ENCODE data around the gene TEX52. TPM values are rescaled to one million over a fixed set of nuclear protein-coding genes. Genes with fewer than 3 reads are reported as not detected.

Gene TEX52
- total and polyA plus RNA-seq, 2 of the 13 experiments (the other 11 are each of a cell fraction or from before 2014, with no cell fraction given) = 0.05 TPM; not detected in 1

DNA sequence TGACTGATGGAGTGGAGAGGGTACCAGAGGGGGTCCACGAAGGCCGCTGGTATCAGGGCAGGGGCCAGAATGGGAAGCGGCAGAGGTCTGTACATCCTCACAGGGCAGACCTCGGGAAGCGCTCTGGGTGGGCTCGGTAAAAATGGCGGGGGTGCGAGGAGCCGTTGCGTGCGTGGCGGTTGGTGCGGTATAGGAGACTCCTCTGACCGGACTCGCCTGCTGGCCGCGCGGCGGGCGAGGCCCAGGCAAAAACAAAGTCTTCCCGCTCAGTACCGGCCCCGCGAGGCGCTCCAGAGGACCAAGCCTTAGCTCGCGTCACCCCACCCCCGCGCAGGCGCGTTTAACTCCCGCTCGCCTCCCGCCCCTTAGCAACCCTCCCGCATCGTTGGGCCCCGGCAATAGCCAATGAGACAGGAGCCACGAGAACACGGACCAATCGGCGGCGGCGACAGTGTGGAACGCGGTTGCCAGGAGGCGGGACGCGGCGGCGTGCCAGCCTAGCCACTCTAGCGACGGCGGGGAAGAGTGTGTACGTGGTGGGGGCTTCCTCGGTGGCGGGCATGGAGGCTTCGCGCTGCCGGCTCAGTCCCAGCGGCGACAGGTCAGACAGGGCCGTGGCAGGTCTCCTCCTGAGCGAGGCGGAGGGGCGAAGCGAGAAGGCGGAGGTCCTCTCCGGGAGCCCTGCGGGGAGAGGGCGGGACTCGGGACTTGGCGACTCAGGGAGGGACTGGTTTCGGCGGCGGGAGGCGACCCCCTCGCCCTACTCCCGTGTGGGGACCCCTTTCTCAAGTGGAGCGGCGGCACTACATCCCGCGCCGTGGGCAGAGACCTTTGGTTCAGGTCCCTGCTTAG is 33.8 kb upstream of the TEX52 start, which contains the start of gene TULP3 (continued):
- TF ChIP-seq ARHGAP35 (CRISPR knock-in tag; IDR thresholded peaks at IDR 0.05; ENCODE audit: borderline replicate concordance) (0 out of 2 replicates have a peak, but pooled peaks have one; percentile 60), ZMYM4 (CRISPR knock-in tag; IDR thresholded peaks at IDR 0.05) (peak; percentile 87), ZNF841 (CRISPR knock-in tag; IDR thresholded peaks at IDR 0.05; ENCODE audit: borderline replicate concordance) (no peak), SP140L (CRISPR knock-in tag; IDR thresholded peaks at IDR 0.05; ENCODE audit: borderline replicate concordance) (no peak), ZNF180 (CRISPR knock-in tag; IDR thresholded peaks at IDR 0.05; ENCODE audit: borderline replicate concordance, low read depth) (no peak), ZNF678 (CRISPR knock-in tag; IDR thresholded peaks at IDR 0.05) (no peak; the same call in 1 of the 2 replicates), NCOA5 (CRISPR knock-in tag; IDR thresholded peaks at IDR 0.05) (no peak), ZNF207 (IDR thresholded peaks at IDR 0.05; ENCODE audit: borderline replicate concordance) (no peak), JUND (CRISPR knock-in tag; IDR thresholded peaks at IDR 0.05) (no peak), MBD4 (IDR thresholded peaks at IDR 0.05; ENCODE audit: borderline replicate concordance, low read length) (no peak), REPIN1 (CRISPR knock-in tag; IDR thresholded peaks at IDR 0.05; ENCODE audit: borderline replicate concordance, low read depth) (peak; percentile 95), MTA1 (CRISPR knock-in tag; IDR thresholded peaks at IDR 0.05; ENCODE audit: borderline replicate concordance) (peak; percentile 79; the same call in 1 of the 2 replicates), ZNF879 (CRISPR knock-in tag; IDR thresholded peaks at IDR 0.05) (no peak; the same call in 1 of the 2 replicates), HOXD1 (CRISPR knock-in tag; IDR thresholded peaks at IDR 0.05) (no peak; the same call in 1 of the 2 replicates)
- TF ChIP-seq, protein P1, sequence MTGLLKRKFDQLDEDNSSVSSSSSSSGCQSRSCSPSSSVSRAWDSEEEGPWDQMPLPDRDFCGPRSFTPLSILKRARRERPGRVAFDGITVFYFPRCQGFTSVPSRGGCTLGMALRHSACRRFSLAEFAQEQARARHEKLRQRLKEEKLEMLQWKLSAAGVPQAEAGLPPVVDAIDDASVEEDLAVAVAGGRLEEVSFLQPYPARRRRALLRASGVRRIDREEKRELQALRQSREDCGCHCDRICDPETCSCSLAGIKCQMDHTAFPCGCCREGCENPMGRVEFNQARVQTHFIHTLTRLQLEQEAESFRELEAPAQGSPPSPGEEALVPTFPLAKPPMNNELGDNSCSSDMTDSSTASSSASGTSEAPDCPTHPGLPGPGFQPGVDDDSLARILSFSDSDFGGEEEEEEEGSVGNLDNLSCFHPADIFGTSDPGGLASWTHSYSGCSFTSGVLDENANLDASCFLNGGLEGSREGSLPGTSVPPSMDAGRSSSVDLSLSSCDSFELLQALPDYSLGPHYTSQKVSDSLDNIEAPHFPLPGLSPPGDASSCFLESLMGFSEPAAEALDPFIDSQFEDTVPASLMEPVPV (CRISPR knock-in tag; IDR thresholded peaks at IDR 0.05) = peak; percentile 82
- TF ChIP-seq, protein P2, sequence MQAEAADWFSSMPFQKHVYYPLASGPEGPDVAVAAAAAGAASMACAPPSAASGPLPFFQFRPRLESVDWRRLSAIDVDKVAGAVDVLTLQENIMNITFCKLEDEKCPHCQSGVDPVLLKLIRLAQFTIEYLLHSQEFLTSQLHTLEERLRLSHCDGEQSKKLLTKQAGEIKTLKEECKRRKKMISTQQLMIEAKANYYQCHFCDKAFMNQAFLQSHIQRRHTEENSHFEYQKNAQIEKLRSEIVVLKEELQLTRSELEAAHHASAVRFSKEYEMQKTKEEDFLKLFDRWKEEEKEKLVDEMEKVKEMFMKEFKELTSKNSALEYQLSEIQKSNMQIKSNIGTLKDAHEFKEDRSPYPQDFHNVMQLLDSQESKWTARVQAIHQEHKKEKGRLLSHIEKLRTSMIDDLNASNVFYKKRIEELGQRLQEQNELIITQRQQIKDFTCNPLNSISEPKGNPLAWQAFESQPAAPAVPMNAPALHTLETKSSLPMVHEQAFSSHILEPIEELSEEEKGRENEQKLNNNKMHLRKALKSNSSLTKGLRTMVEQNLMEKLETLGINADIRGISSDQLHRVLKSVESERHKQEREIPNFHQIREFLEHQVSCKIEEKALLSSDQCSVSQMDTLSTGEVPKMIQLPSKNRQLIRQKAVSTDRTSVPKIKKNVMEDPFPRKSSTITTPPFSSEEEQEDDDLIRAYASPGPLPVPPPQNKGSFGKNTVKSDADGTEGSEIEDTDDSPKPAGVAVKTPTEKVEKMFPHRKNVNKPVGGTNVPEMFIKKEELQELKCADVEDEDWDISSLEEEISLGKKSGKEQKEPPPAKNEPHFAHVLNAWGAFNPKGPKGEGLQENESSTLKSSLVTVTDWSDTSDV (CRISPR knock-in tag; IDR thresholded peaks at IDR 0.05) = no peak
- TF ChIP-seq, protein P3, sequence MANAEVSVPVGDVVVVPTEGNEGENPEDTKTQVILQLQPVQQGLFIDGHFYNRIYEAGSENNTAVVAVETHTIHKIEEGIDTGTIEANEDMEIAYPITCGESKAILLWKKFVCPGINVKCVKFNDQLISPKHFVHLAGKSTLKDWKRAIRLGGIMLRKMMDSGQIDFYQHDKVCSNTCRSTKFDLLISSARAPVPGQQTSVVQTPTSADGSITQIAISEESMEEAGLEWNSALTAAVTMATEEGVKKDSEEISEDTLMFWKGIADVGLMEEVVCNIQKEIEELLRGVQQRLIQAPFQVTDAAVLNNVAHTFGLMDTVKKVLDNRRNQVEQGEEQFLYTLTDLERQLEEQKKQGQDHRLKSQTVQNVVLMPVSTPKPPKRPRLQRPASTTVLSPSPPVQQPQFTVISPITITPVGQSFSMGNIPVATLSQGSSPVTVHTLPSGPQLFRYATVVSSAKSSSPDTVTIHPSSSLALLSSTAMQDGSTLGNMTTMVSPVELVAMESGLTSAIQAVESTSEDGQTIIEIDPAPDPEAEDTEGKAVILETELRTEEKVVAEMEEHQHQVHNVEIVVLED (CRISPR knock-in tag; IDR thresholded peaks at IDR 0.05; ENCODE audit: borderline replicate concordance) = peak; percentile 92
- TF ChIP-seq, protein P4, sequence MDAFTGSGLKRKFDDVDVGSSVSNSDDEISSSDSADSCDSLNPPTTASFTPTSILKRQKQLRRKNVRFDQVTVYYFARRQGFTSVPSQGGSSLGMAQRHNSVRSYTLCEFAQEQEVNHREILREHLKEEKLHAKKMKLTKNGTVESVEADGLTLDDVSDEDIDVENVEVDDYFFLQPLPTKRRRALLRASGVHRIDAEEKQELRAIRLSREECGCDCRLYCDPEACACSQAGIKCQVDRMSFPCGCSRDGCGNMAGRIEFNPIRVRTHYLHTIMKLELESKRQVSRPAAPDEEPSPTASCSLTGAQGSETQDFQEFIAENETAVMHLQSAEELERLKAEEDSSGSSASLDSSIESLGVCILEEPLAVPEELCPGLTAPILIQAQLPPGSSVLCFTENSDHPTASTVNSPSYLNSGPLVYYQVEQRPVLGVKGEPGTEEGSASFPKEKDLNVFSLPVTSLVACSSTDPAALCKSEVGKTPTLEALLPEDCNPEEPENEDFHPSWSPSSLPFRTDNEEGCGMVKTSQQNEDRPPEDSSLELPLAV (CRISPR knock-in tag; conservative IDR thresholded peaks at IDR 0.05; ENCODE audit: low read depth) = no peak
- TF ChIP-seq, protein P5, sequence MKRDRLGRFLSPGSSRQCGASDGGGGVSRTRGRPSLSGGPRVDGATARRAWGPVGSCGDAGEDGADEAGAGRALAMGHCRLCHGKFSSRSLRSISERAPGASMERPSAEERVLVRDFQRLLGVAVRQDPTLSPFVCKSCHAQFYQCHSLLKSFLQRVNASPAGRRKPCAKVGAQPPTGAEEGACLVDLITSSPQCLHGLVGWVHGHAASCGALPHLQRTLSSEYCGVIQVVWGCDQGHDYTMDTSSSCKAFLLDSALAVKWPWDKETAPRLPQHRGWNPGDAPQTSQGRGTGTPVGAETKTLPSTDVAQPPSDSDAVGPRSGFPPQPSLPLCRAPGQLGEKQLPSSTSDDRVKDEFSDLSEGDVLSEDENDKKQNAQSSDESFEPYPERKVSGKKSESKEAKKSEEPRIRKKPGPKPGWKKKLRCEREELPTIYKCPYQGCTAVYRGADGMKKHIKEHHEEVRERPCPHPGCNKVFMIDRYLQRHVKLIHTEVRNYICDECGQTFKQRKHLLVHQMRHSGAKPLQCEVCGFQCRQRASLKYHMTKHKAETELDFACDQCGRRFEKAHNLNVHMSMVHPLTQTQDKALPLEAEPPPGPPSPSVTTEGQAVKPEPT (CRISPR knock-in tag; IDR thresholded peaks at IDR 0.05; ENCODE audit: low read depth) = peak; percentile 80; the same call in 1 of the 2 replicates

All from HepG2 (cell line).